ENCODE results near the gene HELQ. TPM values are rescaled to one million over a fixed set of nuclear protein-coding genes. Genes with fewer than 3 reads are reported as not detected.

Gene HELQ
- total and polyA plus RNA-seq, 7 donors: 7.4 to 20.9 (median 17.2) TPM

- no peak overlapping the region for H3K27ac ChIP-seq
- no peak for DNase-seq
- no peaks in the 10 kb centered on the region for H3K9me3 ChIP-seq
- WGBS, 3 donors: 89 to 94% (median 93%) methylated on average over 1 of the region's 1 CpG
- no peak for ATAC-seq
- peaks cover 0 to 100% of the 10 kb centered on the region in 2 donors for H3K36me3 ChIP-seq (ENCODE audit: insufficient read depth in 1 of 2, low read depth in 1 of 2)
- no peaks in the 10 kb centered on the region for H3K27me3 ChIP-seq (ENCODE audit: insufficient read depth in 3 of 3, low read length in 2 of 3)
- TF ChIP-seq, protein P1, sequence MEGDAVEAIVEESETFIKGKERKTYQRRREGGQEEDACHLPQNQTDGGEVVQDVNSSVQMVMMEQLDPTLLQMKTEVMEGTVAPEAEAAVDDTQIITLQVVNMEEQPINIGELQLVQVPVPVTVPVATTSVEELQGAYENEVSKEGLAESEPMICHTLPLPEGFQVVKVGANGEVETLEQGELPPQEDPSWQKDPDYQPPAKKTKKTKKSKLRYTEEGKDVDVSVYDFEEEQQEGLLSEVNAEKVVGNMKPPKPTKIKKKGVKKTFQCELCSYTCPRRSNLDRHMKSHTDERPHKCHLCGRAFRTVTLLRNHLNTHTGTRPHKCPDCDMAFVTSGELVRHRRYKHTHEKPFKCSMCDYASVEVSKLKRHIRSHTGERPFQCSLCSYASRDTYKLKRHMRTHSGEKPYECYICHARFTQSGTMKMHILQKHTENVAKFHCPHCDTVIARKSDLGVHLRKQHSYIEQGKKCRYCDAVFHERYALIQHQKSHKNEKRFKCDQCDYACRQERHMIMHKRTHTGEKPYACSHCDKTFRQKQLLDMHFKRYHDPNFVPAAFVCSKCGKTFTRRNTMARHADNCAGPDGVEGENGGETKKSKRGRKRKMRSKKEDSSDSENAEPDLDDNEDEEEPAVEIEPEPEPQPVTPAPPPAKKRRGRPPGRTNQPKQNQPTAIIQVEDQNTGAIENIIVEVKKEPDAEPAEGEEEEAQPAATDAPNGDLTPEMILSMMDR (IDR thresholded peaks at IDR 0.05): no peak
- no peak overlapping the region for H3K4me3 ChIP-seq
- H3K4me1 ChIP-seq: no peaks in the 10 kb centered on the region
- intact Hi-C loops (cut with DNase I): no loop called here
Observed at GRCh38 chr4:83440148-83440814, 15.3 kb downstream of the HELQ start.

GRCh38 chr4:83438719-83439118 is 16.9 kb downstream of the HELQ start:
- intact Hi-C loops (cut with DNase I): no loop called here
- ATAC-seq (no peak), DNase-seq (no peak)
- TF ChIP-seq, protein P1 (IDR thresholded peaks at IDR 0.05): no peak
- Histone ChIP-seq H3K4me3 (no peak overlapping the region), H3K27me3 (ENCODE audit: insufficient read depth in 3 of 3, low read length in 2 of 3) (no peaks in the 10 kb centered on the region), H3K36me3 (ENCODE audit: insufficient read depth in 1 of 2, low read depth in 1 of 2) (peaks cover 0 to 97% of the 10 kb centered on the region in 2 donors), H3K4me1 (no peaks in the 10 kb centered on the region), H3K9me3 (no peaks in the 10 kb centered on the region), H3K27ac (no peak overlapping the region)

GRCh38 chr4:83436680-83437079 is 18.9 kb downstream of the HELQ start:
- no peaks in the 10 kb centered on the region for H3K27me3 ChIP-seq (ENCODE audit: insufficient read depth in 3 of 3, low read length in 2 of 3)
- no peaks in the 10 kb centered on the region for H3K9me3 ChIP-seq
- peaks cover 0 to 89% of the 10 kb centered on the region in 2 donors for H3K36me3 ChIP-seq (ENCODE audit: insufficient read depth in 1 of 2, low read depth in 1 of 2)
- no peaks in the 10 kb centered on the region for H3K4me1 ChIP-seq
- DNase-seq (no peak), ATAC-seq (no peak)
- H3K4me3 ChIP-seq: no peak overlapping the region
- intact Hi-C loops (cut with DNase I): no loop called here
- WGBS, 3 donors: 94 to 98% (median 96%) methylated on average over 4 of the region's 4 CpGs
- TF ChIP-seq, protein P1 (IDR thresholded peaks at IDR 0.05): no peak
- no peak overlapping the region for H3K27ac ChIP-seq

GRCh38 chr4:83431200-83431599 is 24.4 kb downstream of the HELQ start:
- ATAC-seq (no peak), DNase-seq (no peak)
- no peak overlapping the region for H3K27ac ChIP-seq
- H3K27me3 ChIP-seq (ENCODE audit: insufficient read depth in 3 of 3, low read length in 2 of 3): no peaks in the 10 kb centered on the region
- intact Hi-C loops (cut with DNase I): no loop called here
- H3K4me3 ChIP-seq: no peak overlapping the region
- H3K36me3 ChIP-seq (ENCODE audit: insufficient read depth in 1 of 2, low read depth in 1 of 2): peaks cover 0 to 85% of the 10 kb centered on the region in 2 donors
- H3K9me3 ChIP-seq: no peaks in the 10 kb centered on the region
- TF ChIP-seq, protein P1 (IDR thresholded peaks at IDR 0.05): no peak
- WGBS, 3 donors: 95 to 100% (median 97%) methylated on average over 1 of the region's 1 CpG
- no peaks in the 10 kb centered on the region for H3K4me1 ChIP-seq

GRCh38 chr4:83418211-83418610 is 37.4 kb downstream of the HELQ start:
- TF ChIP-seq, protein P1 (IDR thresholded peaks at IDR 0.05): no peak
- no peak for DNase-seq
- H3K4me3 ChIP-seq: no peak overlapping the region
- no peak for ATAC-seq
- no peaks in the 10 kb centered on the region for H3K9me3 ChIP-seq
- no peak overlapping the region for H3K27ac ChIP-seq
- H3K4me1 ChIP-seq: no peaks in the 10 kb centered on the region
- H3K36me3 ChIP-seq (ENCODE audit: insufficient read depth in 1 of 2, low read depth in 1 of 2): peaks cover 2 to 89% of the 10 kb centered on the region in 2 donors
- H3K27me3 ChIP-seq (ENCODE audit: insufficient read depth in 3 of 3, low read length in 2 of 3): no peaks in the 10 kb centered on the region
- intact Hi-C loops (cut with DNase I): no loop called here
